BLaER1 treated with 17β-estradiol and CSF1 and Interleukin-3, amounts not matched to agents 10 nM and 100 nM (cell line): ENCODE data around the gene ABHD18.
A peak's percentile ranks its signal among the peaks of the same experiment; 100 is the strongest.
"Not testable (repeated sequence)": the region's sequence is repeated elsewhere in the genome, so short reads cannot be mapped to it uniquely, and the experiment has no call there.

Source experiments
- H3K27ac ChIP-seq, 11 experiments: shearing (Covaris generic); formaldehyde crosslinking; 2 replicates each; pipeline ENCODE4 v1.8.1; 2022
- H3K27me3 ChIP-seq, 11 experiments: shearing (Covaris generic); formaldehyde crosslinking; 2 replicates each; pipeline ENCODE4 v1.8.1; 2022
- H3K36me3 ChIP-seq, 11 experiments: shearing (Covaris generic); formaldehyde crosslinking; 2 replicates each; pipeline ENCODE4 v1.8.1; 2022
- H3K4me1 ChIP-seq, 10 experiments: shearing (Covaris generic); formaldehyde crosslinking; 2 replicates each; pipeline ENCODE4 v1.8.1; 2022
- H3K4me2 ChIP-seq, 11 experiments: shearing (Covaris generic); formaldehyde crosslinking; 2 replicates each; pipeline ENCODE4 v1.8.1; 2022
- H3K4me3 ChIP-seq, 10 experiments: shearing (Covaris generic); formaldehyde crosslinking; 2 replicates each; pipeline ENCODE4 v1.8.1; 2022
- H3K9ac ChIP-seq, 11 experiments: shearing (Covaris generic); formaldehyde crosslinking; 2 replicates each; pipeline ENCODE4 v1.8.1; 2022
- H3K9me3 ChIP-seq, 11 experiments: shearing (Covaris generic); formaldehyde crosslinking; replicated peaks in 1 of 11; 2 replicates each; pipeline ENCODE4 v1.8.1; 2022
- H4K20me1 ChIP-seq, 11 experiments: shearing (Covaris generic); formaldehyde crosslinking; 2 replicates each; pipeline ENCODE4 v1.8.1; 2022
- Cebpa-rat ChIP-seq, 11 experiments: shearing (Covaris generic); IDR thresholded peaks; 2 replicates each; pipeline ENCODE4 v1.8.1; 2022

Gene ABHD18

DNA sequence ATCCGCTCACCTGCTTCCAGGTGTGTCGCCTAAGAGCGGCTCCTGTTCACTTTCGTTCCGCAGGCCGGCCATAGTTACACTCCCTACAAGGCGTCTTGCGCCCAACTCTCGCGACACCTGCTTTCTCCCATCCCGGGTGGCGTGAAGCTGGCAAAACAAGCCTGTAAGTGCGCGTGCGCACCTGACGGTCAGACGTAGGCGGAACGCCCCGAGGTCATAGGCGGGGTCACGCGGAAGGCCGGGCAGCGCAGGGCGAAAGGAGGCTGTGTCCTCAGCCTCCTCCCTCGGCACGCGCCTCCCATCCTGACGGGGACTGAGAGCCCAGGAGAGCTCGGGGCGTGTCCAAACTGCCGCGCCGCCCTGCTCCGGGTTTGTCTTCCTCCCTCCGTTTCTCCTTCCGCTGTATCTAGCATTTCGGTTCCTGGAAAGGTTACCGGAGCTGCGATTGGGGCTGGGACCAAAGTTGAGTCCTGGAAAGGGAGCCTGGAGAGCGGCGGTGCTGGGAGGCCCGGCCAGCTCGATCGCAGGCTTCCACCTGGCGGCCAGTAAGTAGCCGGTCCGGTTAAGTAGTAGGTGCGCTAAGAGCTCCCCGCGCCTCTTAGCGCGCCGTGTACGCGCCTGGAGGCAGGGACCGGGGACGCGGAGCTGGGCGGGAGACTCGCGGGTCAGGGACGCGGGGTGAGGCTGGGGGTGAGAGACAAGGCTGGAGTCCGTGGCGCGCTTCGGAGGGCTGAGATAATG lies at the start of gene ABHD18, which contains the start of gene MFSD8:
Gene ABHD18, plus strand, starts transcription at position 345 of the 741 bp plus-strand sequence. CDS start 17,550 bp downstream, outside the sequence.
Gene MFSD8, minus strand, starts transcription at position 112 of the 741 bp plus-strand sequence. Its CDS starts 40 bp downstream, at position 72.
- no peak for TF ChIP-seq Cebpa-rat (IDR thresholded peaks at IDR 0.05)
- Histone ChIP-seq H3K27me3 (no peaks in the 10 kb centered on the region), H4K20me1 (peaks cover 0 to 72% (median 17%) of the 10 kb centered on the region in 11 experiments; a peak in 13 of 22 replicates), H3K36me3 (peaks cover 0 to 26% (median 12%) of the 10 kb centered on the region in 11 experiments; a peak in 13 of 22 replicates), H3K27ac (peak within 1 kb of the TSS; percentile 82 to 91 (median 88)), H3K4me1 (peaks cover 24 to 46% (median 34%) of the 10 kb centered on the region in 10 experiments), H3K4me3 (peak within 1 kb of the TSS; percentile 81 to 98 (median 87)), H3K9ac (peak within 1 kb of the TSS; percentile 83 to 94 (median 91)), H3K4me2 (peak within 1 kb of the TSS; percentile 75 to 96 (median 85)), H3K9me3 (no peaks in the 10 kb centered on the region; a peak in 1 of 22 replicates)

DNA sequence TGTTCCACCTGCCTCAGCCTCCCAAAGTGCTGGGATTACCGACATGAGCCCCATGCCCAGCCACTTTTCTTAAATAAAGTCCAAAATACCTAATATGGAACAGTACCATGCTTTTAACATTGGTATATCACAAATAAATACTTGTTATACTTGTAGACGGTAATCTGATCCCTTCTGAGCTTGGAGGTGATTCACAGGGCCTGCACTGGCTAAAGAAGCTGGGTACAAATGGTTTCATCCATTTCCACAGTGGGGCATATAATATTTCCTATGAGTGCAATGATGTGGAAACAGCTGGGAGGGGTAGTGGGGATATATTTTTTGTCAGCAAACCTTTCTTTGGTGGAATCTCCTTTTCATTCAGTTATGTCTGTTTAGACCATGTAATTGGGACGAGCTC lies 48.7 kb upstream of the ABHD18 start:
- no peak for TF ChIP-seq Cebpa-rat (IDR thresholded peaks at IDR 0.05)

GRCh38 chr4:127917151-127917550 lies 48.1 kb upstream of the ABHD18 start:
- H3K9me3 ChIP-seq: no peaks in the 10 kb centered on the region
- no peak overlapping the region for H3K4me3 ChIP-seq
- no peak overlapping the region for H3K4me2 ChIP-seq
- no peaks in the 10 kb centered on the region for H4K20me1 ChIP-seq
- no peak overlapping the region for H3K27ac ChIP-seq
- TF ChIP-seq Cebpa-rat (IDR thresholded peaks at IDR 0.05): no peak
- H3K27me3 ChIP-seq: no peaks in the 10 kb centered on the region
- H3K9ac ChIP-seq: no peak overlapping the region
- peaks cover 27 to 58% (median 48%) of the 10 kb centered on the region in 11 experiments; a peak in 21 of 22 replicates for H3K36me3 ChIP-seq
- no peaks in the 10 kb centered on the region for H3K4me1 ChIP-seq

More for the DNA sequence above, 48.7 kb upstream of the ABHD18 start:
- Histone ChIP-seq H3K27me3 (no peaks in the 10 kb centered on the region), H3K4me1 (no peaks in the 10 kb centered on the region), H3K9me3 (no peaks in the 10 kb centered on the region), H3K27ac (no peak overlapping the region), H3K36me3 (peaks cover 22 to 51% (median 42%) of the 10 kb centered on the region in 11 experiments; a peak in 21 of 22 replicates), H3K9ac (no peak overlapping the region), H3K4me2 (no peak overlapping the region), H4K20me1 (no peaks in the 10 kb centered on the region), H3K4me3 (no peak overlapping the region)

DNA sequence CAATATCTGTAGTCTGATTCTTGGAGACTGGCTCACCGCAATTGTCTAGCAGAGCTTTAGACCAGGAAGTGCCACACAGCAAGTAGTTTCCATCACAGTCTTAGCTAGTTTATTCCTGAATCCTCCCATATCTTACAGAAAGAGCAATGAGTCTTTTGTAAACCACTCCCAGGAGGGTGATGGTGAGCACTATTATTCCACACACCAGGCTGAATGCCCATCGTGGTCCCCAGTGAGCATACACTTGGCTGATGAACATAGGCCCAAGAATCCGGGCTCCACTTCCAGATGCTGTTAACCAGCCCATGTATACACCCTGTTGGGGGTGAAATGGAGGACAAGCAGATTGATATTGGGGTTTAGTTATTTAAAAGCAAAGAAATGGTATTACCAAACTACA lies 44.7 kb upstream of the ABHD18 start:
- Histone ChIP-seq H3K27ac (no peak overlapping the region), H3K4me3 (no peak overlapping the region), H3K27me3 (no peaks in the 10 kb centered on the region), H3K9me3 (0 out of 22 replicates have a peak, but pooled peaks cover 0 to under 1% (median 0%) of the 10 kb centered on the region in 11 experiments), H4K20me1 (no peaks in the 10 kb centered on the region), H3K36me3 (peaks cover 30 to 84% (median 54%) of the 10 kb centered on the region in 11 experiments), H3K4me1 (no peaks in the 10 kb centered on the region), H3K9ac (no peak overlapping the region), H3K4me2 (no peak overlapping the region)
- no peak for TF ChIP-seq Cebpa-rat (IDR thresholded peaks at IDR 0.05)

DNA sequence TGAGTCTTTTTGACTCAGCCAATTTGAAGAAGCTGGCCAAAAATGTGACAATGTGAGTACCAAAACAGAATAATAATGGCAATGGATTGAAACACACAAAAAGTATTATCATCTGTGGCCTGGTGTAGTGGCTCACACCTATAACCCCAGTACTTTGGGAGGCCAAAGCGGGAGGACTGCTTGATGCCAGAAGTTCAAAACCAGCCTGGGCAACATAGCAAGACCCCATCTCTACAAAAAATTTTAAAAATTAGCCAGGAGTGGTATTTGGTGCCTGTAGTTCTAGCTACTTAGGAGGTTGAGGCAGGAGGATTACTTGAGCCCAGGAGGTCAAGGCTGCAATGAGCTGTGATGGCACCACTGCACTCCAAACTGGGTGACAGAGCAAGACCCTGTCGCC lies 43.0 kb upstream of the ABHD18 start:
- Histone ChIP-seq H3K27ac (no peak overlapping the region), H3K36me3 (peaks cover 39 to 88% (median 60%) of the 10 kb centered on the region in 11 experiments), H3K4me2 (no peak overlapping the region), H3K9me3 (peaks cover 0 to 11% (median 5%) of the 10 kb centered on the region in 11 experiments; a peak in 12 of 22 replicates), H4K20me1 (no peaks in the 10 kb centered on the region), H3K4me1 (no peaks in the 10 kb centered on the region), H3K9ac (no peak overlapping the region), H3K4me3 (no peak overlapping the region), H3K27me3 (no peaks in the 10 kb centered on the region)
- no peak for TF ChIP-seq Cebpa-rat (IDR thresholded peaks at IDR 0.05)

GRCh38 chr4:127925720-127926119 lies 39.5 kb upstream of the ABHD18 start:
- H3K9ac ChIP-seq, H3K27me3 ChIP-seq, H3K27ac ChIP-seq, H3K4me2 ChIP-seq, H3K4me3 ChIP-seq, H4K20me1 ChIP-seq, H3K4me1 ChIP-seq: not testable (repeated sequence)
- Histone ChIP-seq H3K36me3 (peaks cover 47 to 85% (median 57%) of the 10 kb centered on the region in 11 experiments), H3K9me3 (peaks cover 0 to 11% (median 5%) of the 10 kb centered on the region in 11 experiments; a peak in 12 of 22 replicates)

DNA sequence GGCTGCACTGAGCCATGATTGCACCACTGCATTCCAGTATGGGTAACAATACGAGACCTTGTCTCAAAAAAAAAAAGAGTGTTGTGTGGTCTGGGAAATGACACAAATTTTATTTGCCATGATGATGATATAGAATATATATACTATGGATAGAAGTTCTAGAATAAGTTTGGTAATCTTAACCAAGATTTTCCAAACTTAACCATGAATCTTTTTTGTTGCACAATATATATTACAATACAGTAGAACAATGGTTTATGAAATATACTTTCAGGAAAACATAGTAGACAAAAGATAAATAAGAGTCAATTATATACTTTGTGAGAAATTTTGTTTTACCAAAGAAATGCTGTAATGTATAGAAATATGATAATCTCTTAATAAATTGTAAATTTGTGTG lies 35.0 kb upstream of the ABHD18 start:
- Histone ChIP-seq H3K27me3 (no peaks in the 10 kb centered on the region), H3K4me3 (no peak overlapping the region), H3K9ac (no peak overlapping the region), H3K4me1 (no peaks in the 10 kb centered on the region), H4K20me1 (no peaks in the 10 kb centered on the region), H3K27ac (no peak overlapping the region), H3K4me2 (no peak overlapping the region), H3K9me3 (peaks cover 0 to 11% (median 5%) of the 10 kb centered on the region in 11 experiments; a peak in 12 of 22 replicates), H3K36me3 (peaks cover 31 to 54% (median 43%) of the 10 kb centered on the region in 11 experiments; a peak in 21 of 22 replicates)
- no peak for TF ChIP-seq Cebpa-rat (IDR thresholded peaks at IDR 0.05)

GRCh38 chr4:127931836-127932235 lies 33.4 kb upstream of the ABHD18 start:
- H3K4me2 ChIP-seq, H3K4me3 ChIP-seq, H3K9ac ChIP-seq, H4K20me1 ChIP-seq, H3K9me3 ChIP-seq, H3K27me3 ChIP-seq, H3K4me1 ChIP-seq, H3K27ac ChIP-seq: not testable (repeated sequence)
- peaks cover 22 to 51% (median 38%) of the 10 kb centered on the region in 11 experiments; a peak in 21 of 22 replicates for H3K36me3 ChIP-seq

- Histone ChIP-seq H3K4me1 (no peaks in the 10 kb centered on the region), H3K36me3 (peaks cover 10 to 31% (median 18%) of the 10 kb centered on the region in 11 experiments; a peak in 20 of 22 replicates), H3K9me3 (no peaks in the 10 kb centered on the region), H3K27me3 (no peaks in the 10 kb centered on the region), H3K27ac (no peak overlapping the region), H3K4me2 (no peak overlapping the region), H3K4me3 (no peak overlapping the region), H3K9ac (no peak overlapping the region), H4K20me1 (no peaks in the 10 kb centered on the region)
- no peak for TF ChIP-seq Cebpa-rat (IDR thresholded peaks at IDR 0.05)
Measured at GRCh38 chr4:127936974-127937373, 28.2 kb upstream of the ABHD18 start.
